CD4-positive, alpha-beta T cell treated with Interleukin-21 for 1 hour (primary cell): Measurements from ENCODE around the gene PLXNA4.

ENCODE experiments used
- DNase-seq: peaks from one replicate; pipeline ENCODE4 v3.0.0-alpha.2; 2020

The PLXNA4 gene

DNA sequence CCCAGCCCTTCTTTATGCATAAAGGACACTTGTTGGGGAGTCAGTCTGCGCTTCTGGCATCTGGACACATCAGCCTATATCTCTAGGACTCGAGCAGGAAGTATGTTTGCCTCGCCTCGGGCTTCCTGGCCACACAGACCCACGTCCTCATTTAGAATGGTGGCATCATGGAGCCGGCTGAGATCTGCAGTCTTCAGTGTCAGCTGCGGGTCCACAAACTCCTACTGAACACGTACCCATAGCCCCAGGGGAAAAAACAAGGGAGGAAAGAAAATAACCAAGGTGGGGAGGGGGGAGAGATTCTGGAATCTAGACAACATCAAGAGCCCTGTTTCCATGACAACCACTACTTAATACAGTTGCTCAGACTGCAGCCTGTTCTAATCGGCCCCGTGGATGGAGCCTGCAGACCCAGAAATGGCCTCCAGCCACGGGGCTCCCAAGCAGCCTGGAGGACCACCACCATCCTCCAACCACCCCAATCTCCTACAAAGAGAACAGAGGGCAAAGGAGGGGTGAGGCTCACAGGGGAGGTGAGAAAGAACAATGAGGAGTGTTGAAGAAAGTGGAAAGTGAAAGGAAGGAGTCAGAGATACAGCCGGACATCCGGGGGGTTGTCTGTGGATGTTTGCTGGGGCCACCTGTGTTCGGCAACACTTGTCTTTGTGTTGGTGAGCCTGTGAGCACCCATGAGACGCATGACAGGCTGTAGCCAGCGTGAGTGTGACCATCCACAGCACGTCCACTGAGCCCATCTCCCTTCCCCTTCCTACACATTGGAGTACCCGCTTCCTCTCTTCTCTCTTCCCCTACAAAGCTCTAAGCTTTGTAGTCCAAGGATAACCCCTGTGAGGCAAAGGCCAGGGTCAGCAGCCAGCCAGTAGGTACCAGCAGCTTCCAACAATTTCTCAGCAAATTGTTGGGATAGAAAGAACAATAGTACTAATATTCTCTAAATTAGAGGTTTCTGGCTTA, 141.0 kb downstream of the PLXNA4 start:
- DNase-seq: peak; percentile 21

DNA sequence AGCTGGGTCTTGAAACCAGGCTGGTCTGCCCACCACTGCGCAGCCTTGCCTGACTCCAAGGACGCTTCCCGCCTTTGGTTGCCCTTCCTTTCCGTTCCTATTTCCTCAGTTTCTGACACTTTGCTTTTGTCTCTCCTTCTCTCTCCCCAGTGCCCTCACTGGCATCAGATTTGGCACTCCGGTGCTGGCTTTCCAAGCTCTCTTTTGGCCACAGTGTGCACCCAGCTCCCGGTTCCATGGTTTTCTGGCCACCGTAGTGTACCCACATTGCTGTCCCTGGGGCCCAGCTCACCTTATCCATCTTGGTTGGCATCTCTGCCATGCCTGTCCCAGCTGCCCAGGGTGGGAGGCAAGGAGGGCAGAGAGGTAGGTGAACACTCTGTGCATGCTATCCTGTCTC, 142.2 kb downstream of the PLXNA4 start:
- no peak for DNase-seq

- no peak for DNase-seq
Observed at GRCh38 chr7:132433301-132433700, 143.0 kb downstream of the PLXNA4 start.

DNA sequence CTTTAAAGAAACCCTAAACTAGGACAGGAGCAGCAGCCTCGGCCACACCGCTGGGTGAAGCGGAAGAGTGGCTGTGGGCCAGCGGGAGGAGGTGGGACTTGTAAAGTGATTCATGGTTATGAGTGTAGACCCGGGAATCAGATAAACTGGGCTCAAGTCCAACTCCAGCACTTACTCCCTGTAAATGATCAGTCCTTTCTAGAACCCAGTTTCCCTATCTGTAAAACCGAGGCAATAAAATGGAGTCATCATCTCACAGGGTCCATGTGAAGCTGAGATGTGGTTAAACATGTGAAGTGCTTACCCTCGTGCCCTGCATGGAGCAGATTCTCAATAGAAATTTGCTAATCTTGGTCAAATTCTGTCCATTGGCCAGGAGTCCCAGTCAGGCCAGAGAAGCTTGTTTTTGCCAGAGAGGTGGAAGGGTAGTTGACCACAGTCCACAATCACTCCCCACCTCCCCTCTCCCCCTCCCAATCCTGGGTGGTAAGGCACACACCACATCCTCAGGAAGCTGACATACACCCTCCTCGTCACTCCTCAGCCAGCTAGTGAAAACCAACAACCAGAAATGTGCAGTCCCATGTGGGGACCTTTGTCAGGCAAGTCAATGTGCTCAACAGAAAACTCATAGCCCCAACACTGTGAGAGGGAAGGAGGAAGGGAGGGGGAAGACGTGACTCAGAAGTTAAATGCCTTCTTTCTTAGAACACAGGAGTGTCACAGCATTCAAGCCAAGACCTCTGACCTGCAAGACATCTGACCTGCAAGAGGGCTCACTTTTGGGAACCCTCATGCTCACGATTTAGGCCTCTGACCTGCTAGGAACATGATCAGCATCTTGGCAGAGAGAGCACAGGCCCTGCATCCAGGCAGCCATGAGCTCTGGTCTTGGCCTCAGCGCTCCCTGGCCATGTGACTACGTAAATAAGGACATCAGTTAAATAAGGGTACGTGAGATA, 145.1 kb downstream of the PLXNA4 start:
- peak; percentile 69 for DNase-seq

DNA sequence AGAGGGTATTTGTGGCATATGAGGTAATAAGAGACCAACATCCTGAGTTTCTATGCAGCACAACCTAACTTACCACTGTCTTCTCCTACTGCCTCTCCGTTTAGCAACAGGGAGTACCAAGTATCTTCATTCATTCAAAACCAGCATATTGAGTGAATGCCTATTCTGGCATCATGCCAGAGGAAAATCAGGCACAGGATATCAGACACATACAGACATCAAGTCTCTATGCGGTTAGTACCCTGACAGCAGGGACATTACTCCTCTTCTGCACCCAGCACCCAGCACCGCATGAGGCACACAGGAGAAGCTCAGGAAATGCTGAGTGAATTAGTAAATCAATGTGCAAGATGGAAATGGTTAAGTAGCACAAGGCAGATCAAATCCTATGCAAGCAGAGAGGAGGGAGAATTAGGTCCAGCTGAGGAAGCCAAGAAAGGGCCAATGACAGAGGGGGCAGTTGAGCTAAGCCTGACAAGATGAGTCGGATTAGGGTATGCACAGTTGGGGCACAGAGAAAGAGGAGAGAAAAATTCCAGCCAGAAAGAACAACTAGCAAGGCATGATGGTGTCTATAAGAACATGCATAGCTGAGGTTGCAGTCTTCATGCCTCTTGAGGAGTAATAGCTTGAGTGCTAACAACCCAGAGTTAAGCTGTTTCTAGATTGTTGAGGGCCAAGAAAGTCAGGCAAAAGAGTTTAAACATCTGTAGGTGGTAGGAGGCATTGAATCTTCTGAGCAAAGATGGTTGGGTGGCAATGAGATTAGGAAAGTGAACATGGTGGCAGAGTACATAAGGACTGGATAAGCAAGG, 146.0 kb downstream of the PLXNA4 start:
- DNase-seq: no peak

GRCh38 chr7:132429181-132429580, 147.1 kb downstream of the PLXNA4 start:
- no peak for DNase-seq

DNA sequence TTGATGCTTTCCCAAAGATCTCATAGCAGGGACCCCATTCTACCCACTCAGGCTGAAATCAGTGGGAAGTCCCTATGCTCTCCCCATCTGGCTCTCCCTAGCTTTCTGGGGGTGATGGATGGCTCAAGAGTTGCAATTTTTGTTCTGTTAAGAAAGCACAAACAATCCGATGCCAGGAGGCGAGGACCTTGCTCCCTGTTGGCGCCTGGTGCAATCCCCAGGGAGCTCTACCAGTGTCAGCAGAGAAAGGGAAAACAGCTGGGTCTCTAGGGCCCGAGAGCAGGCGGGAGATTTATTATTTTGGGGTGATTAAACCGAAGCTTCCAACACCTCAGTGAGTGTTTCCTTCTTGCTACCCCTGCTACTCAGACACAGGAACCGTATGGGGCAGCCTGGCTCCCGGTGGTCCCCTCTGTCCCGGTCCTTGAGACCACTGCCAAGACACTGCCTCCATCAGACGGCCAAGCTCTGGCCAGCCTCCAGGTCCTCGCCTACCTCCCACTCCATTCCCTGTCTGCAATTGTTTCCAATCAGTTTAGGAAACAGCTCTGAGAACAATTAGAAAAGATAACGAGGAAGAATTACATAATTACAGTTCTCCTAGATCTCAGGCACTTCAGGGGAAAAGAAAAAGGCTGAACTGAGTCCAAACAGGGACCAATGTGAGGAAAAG, 147.9 kb downstream of the PLXNA4 start:
- no peak for DNase-seq

GRCh38 chr7:132425942-132426341, 150.3 kb downstream of the PLXNA4 start:
- no peak for DNase-seq

GRCh38 chr7:132424821-132425724, 151.2 kb downstream of the PLXNA4 start:
- no peak for DNase-seq

GRCh38 chr7:132424277-132424676, 152.0 kb downstream of the PLXNA4 start:
- no peak for DNase-seq

GRCh38 chr7:132423594-132424200, 152.6 kb downstream of the PLXNA4 start:
- no peak for DNase-seq

GRCh38 chr7:132422502-132423111, 153.7 kb downstream of the PLXNA4 start:
- DNase-seq: no peak

GRCh38 chr7:132420527-132420926, 155.7 kb downstream of the PLXNA4 start:
- DNase-seq: no peak

- DNase-seq: no peak
Observed at GRCh38 chr7:132419542-132419941, 156.7 kb downstream of the PLXNA4 start.

- no peak for DNase-seq
Observed at GRCh38 chr7:132418840-132419239, 157.4 kb downstream of the PLXNA4 start.

DNA sequence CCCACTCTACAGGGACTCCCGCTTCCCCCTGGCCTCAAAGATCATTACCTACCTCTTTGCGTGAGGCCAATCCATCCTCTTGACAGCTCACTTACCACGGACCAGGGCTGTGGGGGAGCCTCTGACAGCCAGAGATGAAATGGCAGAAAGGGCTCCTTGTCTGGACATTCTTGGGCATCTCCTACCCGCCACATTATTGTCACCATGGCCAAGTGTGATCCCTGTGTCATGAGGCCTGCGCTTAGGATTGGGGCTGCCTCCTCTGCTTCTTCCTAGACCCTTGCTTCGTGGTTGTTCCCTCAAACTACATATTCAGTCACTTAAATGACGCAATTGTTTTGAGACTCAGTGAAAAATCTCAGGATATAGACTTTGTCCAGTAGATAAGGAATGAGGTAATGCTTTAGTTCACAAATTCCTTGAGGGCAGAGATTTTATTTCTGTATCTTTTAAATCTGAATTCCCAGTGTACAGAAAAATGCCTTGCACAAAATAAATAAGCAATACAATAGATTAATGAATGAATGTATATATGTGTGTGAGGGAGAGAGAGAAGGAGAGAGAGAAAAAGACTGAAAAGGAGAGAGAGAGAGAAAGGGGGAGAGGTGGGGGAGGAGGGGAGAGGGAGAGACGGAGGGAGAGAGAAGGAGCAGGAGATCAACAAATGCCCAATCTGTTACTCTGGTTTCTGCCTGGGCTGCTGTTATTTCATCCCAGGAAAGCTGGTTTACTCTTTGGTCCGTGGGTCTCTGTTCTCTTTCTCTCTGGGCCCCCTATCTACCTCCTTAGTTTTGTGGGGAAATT, 159.0 kb downstream of the PLXNA4 start:
- DNase-seq: no peak

- DNase-seq: no peak
Observed at GRCh38 chr7:132416395-132416794, 159.9 kb downstream of the PLXNA4 start.

GRCh38 chr7:132415259-132415658, 161.0 kb downstream of the PLXNA4 start:
- no peak for DNase-seq

DNA sequence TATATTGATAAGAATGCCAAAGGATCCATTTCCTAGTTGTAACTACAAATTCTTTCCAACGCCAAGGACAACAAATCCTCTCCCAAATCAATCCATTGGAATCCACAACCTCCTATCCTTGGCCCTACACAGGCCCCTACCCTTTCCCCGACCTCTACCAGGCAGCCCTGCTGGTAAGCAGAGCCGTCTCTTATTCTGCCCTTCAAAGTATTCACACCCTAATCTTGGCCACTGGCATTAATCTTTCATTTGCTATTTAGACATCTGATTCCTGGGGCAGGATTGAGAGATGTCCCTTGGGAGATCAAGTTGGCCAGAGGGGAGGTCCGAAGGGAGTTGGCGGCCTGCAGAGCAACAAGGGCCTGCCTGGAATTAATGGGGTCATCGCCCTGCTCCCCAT, 161.4 kb downstream of the PLXNA4 start:
- no peak for DNase-seq
